ENCODE measurements around the gene CGREF1. TPM values are rescaled to one million over a fixed set of nuclear protein-coding genes. Genes with fewer than 3 reads are reported as not detected.

The CGREF1 gene
- total RNA-seq = 14.4 and 15.1 TPM in 2 replicates

GRCh38 chr2:27118525-27119329, at the start of gene CGREF1:
Gene CGREF1 (minus strand): TSS chr2:27119128. CDS start chr2:27104366, 14,762 bp downstream.
- peaks cover 13% of the 10 kb centered on the region for H3K4me1 Mint-ChIP-seq
- H3K36me3 Mint-ChIP-seq (ENCODE audit: low read depth) = no peaks in the 10 kb centered on the region
- H3K27ac Mint-ChIP-seq = peak within 1 kb of the TSS; percentile 29
- DNase-seq = peak; percentile 72
- H3K9me3 Mint-ChIP-seq = no peaks in the 10 kb centered on the region
- intact Hi-C loops (cut with micrococcal nuclease) = no loop called here
- H3K27me3 Mint-ChIP-seq = peaks cover 50% of the 10 kb centered on the region
- peak within 1 kb of the TSS; percentile 82 for H3K4me3 Mint-ChIP-seq

- Mint-ChIP-seq H3K36me3 (ENCODE audit: low read depth) (no peaks in the 10 kb centered on the region), H3K4me3 (no peak overlapping the region), H3K9me3 (no peaks in the 10 kb centered on the region), H3K27me3 (peaks cover 4% of the 10 kb centered on the region), H3K4me1 (no peaks in the 10 kb centered on the region), H3K27ac (no peak overlapping the region)
- intact Hi-C loops (cut with micrococcal nuclease) = no loop called here
- DNase-seq = no peak
Measured at GRCh38 chr2:27164960-27165763, 46.2 kb upstream of the CGREF1 start.

GRCh38 chr2:27162151-27163121, 43.5 kb upstream of the CGREF1 start:
- Mint-ChIP-seq H3K27me3 (no peaks in the 10 kb centered on the region), H3K4me3 (no peak overlapping the region), H3K4me1 (no peaks in the 10 kb centered on the region), H3K9me3 (no peaks in the 10 kb centered on the region), H3K36me3 (ENCODE audit: low read depth) (no peaks in the 10 kb centered on the region), H3K27ac (no peak overlapping the region)
- DNase-seq = no peak
- intact Hi-C loops (cut with micrococcal nuclease) = no loop called here

- intact Hi-C loops (cut with micrococcal nuclease) = no loop called here
- Mint-ChIP-seq H3K9me3 (no peaks in the 10 kb centered on the region), H3K4me3 (no peak overlapping the region), H3K27ac (no peak overlapping the region), H3K4me1 (no peaks in the 10 kb centered on the region), H3K27me3 (peaks cover 1% of the 10 kb centered on the region), H3K36me3 (ENCODE audit: low read depth) (no peaks in the 10 kb centered on the region)
- no peak for DNase-seq
Measured at GRCh38 chr2:27160191-27160590, 41.3 kb upstream of the CGREF1 start.

GRCh38 chr2:27159271-27159670, 40.3 kb upstream of the CGREF1 start:
- peaks cover 1% of the 10 kb centered on the region for H3K27me3 Mint-ChIP-seq
- no peak overlapping the region for H3K27ac Mint-ChIP-seq
- DNase-seq = no peak
- no peak overlapping the region for H3K4me3 Mint-ChIP-seq
- no peaks in the 10 kb centered on the region for H3K9me3 Mint-ChIP-seq
- no peaks in the 10 kb centered on the region for H3K36me3 Mint-ChIP-seq (ENCODE audit: low read depth)
- no peaks in the 10 kb centered on the region for H3K4me1 Mint-ChIP-seq
- intact Hi-C loops (cut with micrococcal nuclease) = no loop called here

- H3K27ac Mint-ChIP-seq = no peak overlapping the region
Measured at GRCh38 chr2:27158468-27158867, 39.5 kb upstream of the CGREF1 start.

GRCh38 chr2:27155069-27155520, 36.2 kb upstream of the CGREF1 start:
- Mint-ChIP-seq H3K36me3 (ENCODE audit: low read depth) (no peaks in the 10 kb centered on the region), H3K27me3 (peaks cover 3% of the 10 kb centered on the region), H3K27ac (no peak overlapping the region), H3K9me3 (no peaks in the 10 kb centered on the region), H3K4me3 (no peak overlapping the region), H3K4me1 (peaks cover 5% of the 10 kb centered on the region)
- intact Hi-C loops (cut with micrococcal nuclease) = no loop called here
- no peak for DNase-seq

More at GRCh38 chr2:27158468-27158867, 39.5 kb upstream of the CGREF1 start:
- H3K36me3 Mint-ChIP-seq (ENCODE audit: low read depth) = no peaks in the 10 kb centered on the region
- H3K4me1 Mint-ChIP-seq = no peaks in the 10 kb centered on the region
- intact Hi-C loops (cut with micrococcal nuclease) = no loop called here
- H3K27me3 Mint-ChIP-seq = peaks cover 1% of the 10 kb centered on the region
- no peaks in the 10 kb centered on the region for H3K9me3 Mint-ChIP-seq
- no peak for DNase-seq
- no peak overlapping the region for H3K4me3 Mint-ChIP-seq

- no peaks in the 10 kb centered on the region for H3K9me3 Mint-ChIP-seq
- H3K4me3 Mint-ChIP-seq = no peak overlapping the region
- peaks cover 3% of the 10 kb centered on the region for H3K27me3 Mint-ChIP-seq
- DNase-seq = no peak
- intact Hi-C loops (cut with micrococcal nuclease) = no loop called here
- H3K4me1 Mint-ChIP-seq = peaks cover 5% of the 10 kb centered on the region
- no peaks in the 10 kb centered on the region for H3K36me3 Mint-ChIP-seq (ENCODE audit: low read depth)
- no peak overlapping the region for H3K27ac Mint-ChIP-seq
Measured at GRCh38 chr2:27154488-27154887, 35.6 kb upstream of the CGREF1 start.

- intact Hi-C loops (cut with micrococcal nuclease) = no loop called here
- no peak for DNase-seq
- Mint-ChIP-seq H3K4me3 (no peak overlapping the region), H3K9me3 (no peaks in the 10 kb centered on the region), H3K27me3 (peaks cover 3% of the 10 kb centered on the region), H3K36me3 (ENCODE audit: low read depth) (no peaks in the 10 kb centered on the region), H3K27ac (no peak overlapping the region), H3K4me1 (peaks cover 5% of the 10 kb centered on the region)
Measured at GRCh38 chr2:27152796-27153464, 34.0 kb upstream of the CGREF1 start.

GRCh38 chr2:27152102-27152795, 33.3 kb upstream of the CGREF1 start:
- Mint-ChIP-seq H3K9me3 (no peaks in the 10 kb centered on the region), H3K27me3 (peaks cover 2% of the 10 kb centered on the region), H3K36me3 (ENCODE audit: low read depth) (no peaks in the 10 kb centered on the region), H3K4me3 (no peak overlapping the region), H3K4me1 (peaks cover 5% of the 10 kb centered on the region), H3K27ac (no peak overlapping the region)
- intact Hi-C loops (cut with micrococcal nuclease) = no loop called here
- DNase-seq = no peak

GRCh38 chr2:27150639-27151230, 31.8 kb upstream of the CGREF1 start:
- no peak overlapping the region for H3K4me3 Mint-ChIP-seq
- intact Hi-C loops (cut with micrococcal nuclease) = no loop called here
- no peak overlapping the region for H3K27ac Mint-ChIP-seq

GRCh38 chr2:27149570-27150405, 30.9 kb upstream of the CGREF1 start:
- Mint-ChIP-seq H3K27ac (no peak overlapping the region), H3K36me3 (ENCODE audit: low read depth) (no peaks in the 10 kb centered on the region), H3K9me3 (no peaks in the 10 kb centered on the region), H3K4me1 (peaks cover 5% of the 10 kb centered on the region), H3K27me3 (peaks cover 3% of the 10 kb centered on the region), H3K4me3 (no peak overlapping the region)
- intact Hi-C loops (cut with micrococcal nuclease) = no loop called here
- no peak for DNase-seq

More at GRCh38 chr2:27150639-27151230, 31.8 kb upstream of the CGREF1 start:
- DNase-seq = no peak
- Mint-ChIP-seq H3K9me3 (no peaks in the 10 kb centered on the region), H3K36me3 (ENCODE audit: low read depth) (no peaks in the 10 kb centered on the region), H3K4me1 (peaks cover 5% of the 10 kb centered on the region), H3K27me3 (peaks cover 2% of the 10 kb centered on the region)
